GM10248 (cell line): Measurements from ENCODE around the gene ZC3H18.

Experiments
- CTCF ChIA-PET: fragments of 300-600 bp; sonication (Branson Sonifier 250); formaldehyde crosslinking; extraction: SDS; loops from one replicate; lab custom pipeline; 2021; ENCODE audit warnings: antibody characterized with exemption; lab: Yijun Ruan, JAX
- POLR2A ChIA-PET: fragments of 350-650 bp; sonication (Branson Sonifier 250); formaldehyde crosslinking; extraction: SDS; loops from one replicate; lab custom pipeline; 2020; ENCODE audit warnings: antibody characterized with exemption; lab: Yijun Ruan, JAX
- DNase-seq: peaks from one replicate; pipeline ENCODE4 v3.0.0; 2012; ENCODE audit errors: extremely low spot score
- TF ChIP-seq, protein P1 (sequence below): IDR thresholded peaks from 2 replicates; pipeline ENCODE4 v1.5.1; 2012; ENCODE audit warnings: mild to moderate bottlenecking, low read depth; ENCODE audit errors: extremely low read depth, missing control alignments, control extremely low read depth

The ZC3H18 gene

DNA sequence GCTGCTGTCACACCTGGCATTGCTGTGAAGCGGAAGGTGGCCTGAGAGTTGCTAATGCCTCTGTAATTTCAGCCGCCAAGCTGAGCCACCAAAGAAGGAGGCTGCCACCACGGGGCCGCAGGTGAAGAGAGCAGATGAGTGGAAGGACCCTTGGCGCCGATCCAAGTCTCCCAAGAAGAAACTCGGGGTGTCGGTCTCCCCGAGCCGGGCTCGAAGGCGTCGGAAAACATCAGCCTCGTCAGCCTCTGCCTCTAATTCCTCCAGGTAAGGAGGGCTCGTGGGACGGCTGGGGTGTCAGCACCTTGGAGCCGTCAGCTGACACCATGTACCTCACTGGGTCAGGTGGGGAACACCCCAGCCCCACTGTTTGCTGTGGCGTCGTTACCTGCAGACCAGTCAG, 51.9 kb downstream of the ZC3H18 start:
- no peak for DNase-seq
- TF ChIP-seq, protein P1, sequence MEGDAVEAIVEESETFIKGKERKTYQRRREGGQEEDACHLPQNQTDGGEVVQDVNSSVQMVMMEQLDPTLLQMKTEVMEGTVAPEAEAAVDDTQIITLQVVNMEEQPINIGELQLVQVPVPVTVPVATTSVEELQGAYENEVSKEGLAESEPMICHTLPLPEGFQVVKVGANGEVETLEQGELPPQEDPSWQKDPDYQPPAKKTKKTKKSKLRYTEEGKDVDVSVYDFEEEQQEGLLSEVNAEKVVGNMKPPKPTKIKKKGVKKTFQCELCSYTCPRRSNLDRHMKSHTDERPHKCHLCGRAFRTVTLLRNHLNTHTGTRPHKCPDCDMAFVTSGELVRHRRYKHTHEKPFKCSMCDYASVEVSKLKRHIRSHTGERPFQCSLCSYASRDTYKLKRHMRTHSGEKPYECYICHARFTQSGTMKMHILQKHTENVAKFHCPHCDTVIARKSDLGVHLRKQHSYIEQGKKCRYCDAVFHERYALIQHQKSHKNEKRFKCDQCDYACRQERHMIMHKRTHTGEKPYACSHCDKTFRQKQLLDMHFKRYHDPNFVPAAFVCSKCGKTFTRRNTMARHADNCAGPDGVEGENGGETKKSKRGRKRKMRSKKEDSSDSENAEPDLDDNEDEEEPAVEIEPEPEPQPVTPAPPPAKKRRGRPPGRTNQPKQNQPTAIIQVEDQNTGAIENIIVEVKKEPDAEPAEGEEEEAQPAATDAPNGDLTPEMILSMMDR: no peak
- ChIA-PET CTCF (no interaction called here), POLR2A (no interaction called here)

DNA sequence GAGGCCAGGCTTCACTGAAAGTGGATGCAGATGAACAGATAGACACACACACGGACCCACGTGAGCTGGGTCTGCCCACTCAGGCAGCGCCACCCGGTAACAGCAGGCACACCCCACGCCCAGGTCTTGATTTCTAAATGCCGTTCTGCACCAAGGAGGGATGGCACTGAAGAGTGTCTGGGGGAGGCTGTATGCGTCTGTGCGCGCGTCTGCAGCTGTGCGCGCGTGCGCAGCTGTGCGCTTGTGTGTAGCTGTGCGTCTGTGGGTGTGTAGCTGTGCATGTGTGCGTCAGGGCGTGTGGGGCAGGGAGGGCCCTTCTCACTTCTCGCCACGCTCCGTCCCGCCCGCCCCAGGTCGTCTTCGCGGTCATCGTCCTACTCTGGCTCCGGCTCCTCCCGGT, 52.7 kb downstream of the ZC3H18 start:
- ChIA-PET CTCF (interaction anchor here (1.3 kb wide), 1 partner anchor 11 kb away, joined by 3 read pairs; no protein-coding TSS in a partner anchor), POLR2A (no interaction called here)
- TF ChIP-seq, protein P1: no peak
- no peak for DNase-seq

- CTCF ChIA-PET: interaction anchor here (1.3 kb wide), 1 partner anchor 12 kb away, joined by 3 read pairs; no protein-coding TSS in a partner anchor
These were observed 53.7 kb downstream of the ZC3H18 start for GRCh38 chr16:88623858-88624257.

GRCh38 chr16:88624481-88624880, 54.3 kb downstream of the ZC3H18 start:
- ChIA-PET CTCF (no interaction called here), POLR2A (no interaction called here)
- DNase-seq: no peak
- TF ChIP-seq, protein P1: no peak

More at GRCh38 chr16:88623858-88624257, 53.7 kb downstream of the ZC3H18 start:
- POLR2A ChIA-PET: no interaction called here
- TF ChIP-seq, protein P1: no peak
- no peak for DNase-seq

GRCh38 chr16:88624977-88625576, 54.9 kb downstream of the ZC3H18 start:
- no peak for DNase-seq
- TF ChIP-seq, protein P1: no peak
- ChIA-PET CTCF (interaction anchor here (1.7 kb wide), 1 partner anchor 9 kb away, joined by 4 read pairs; no protein-coding TSS in a partner anchor), POLR2A (no interaction called here)

- ChIA-PET POLR2A (no interaction called here), CTCF (interaction anchor here (1.7 kb wide), 1 partner anchor 10 kb away, joined by 4 read pairs; no protein-coding TSS in a partner anchor)
- TF ChIP-seq, protein P1: no peak
- no peak for DNase-seq
These were observed 56.4 kb downstream of the ZC3H18 start for GRCh38 chr16:88626646-88627045.
